SK-N-SH treated with all-trans-retinoic acid at 6 μM for 48 hours (cell line): ENCODE results near the gene TENT4B.

ENCODE experiments used
- ATAC-seq: fragments of 200-7000 bp; cut with Tn5 transposase; 3 replicates; pipeline ENCODE4 v1.9.1; 2020; ENCODE audit warnings: mild to moderate bottlenecking, moderate library complexity
- BACH2 ChIP-seq: fragments of 250-450 bp; sonication (Bioruptor Pico); IDR thresholded peaks from 2 replicates; pipeline ENCODE4 v1.9.0; 2021; ENCODE audit warnings: mild to moderate bottlenecking, borderline replicate concordance
- CSDC2 ChIP-seq: fragments of 250-450 bp; sonication (Bioruptor Pico); IDR thresholded peaks from 2 replicates; pipeline ENCODE4 v1.5.0; 2020; ENCODE audit warnings: mild to moderate bottlenecking, moderate library complexity
- ESRRG ChIP-seq: fragments of 250-450 bp; sonication (Bioruptor Pico); IDR thresholded peaks from 2 replicates; pipeline ENCODE4 v1.6.1; 2021; ENCODE audit warnings: mild to moderate bottlenecking
- GLIS3 ChIP-seq: fragments of 250-450 bp; sonication (Bioruptor Pico); IDR thresholded peaks from 2 replicates; pipeline ENCODE4 v1.5.0; 2020; ENCODE audit warnings: mild to moderate bottlenecking, moderate library complexity
- ISL1 ChIP-seq: fragments of 250-450 bp; sonication (Bioruptor Pico); IDR thresholded peaks from 2 replicates; pipeline ENCODE4 v2.1.2; 2022; ENCODE audit warnings: mild to moderate bottlenecking, moderate library complexity
- OSR1 ChIP-seq: fragments of 250-450 bp; sonication (Bioruptor Pico); IDR thresholded peaks from 2 replicates; pipeline ENCODE4 v1.8.0; 2022; ENCODE audit warnings: moderate library complexity, mild to moderate bottlenecking, inconsistent platforms
- POU6F1 ChIP-seq: fragments of 250-450 bp; sonication (Bioruptor Pico); IDR thresholded peaks from 2 replicates; pipeline ENCODE4 v1.8.0; 2021; ENCODE audit warnings: low read depth, mild to moderate bottlenecking, moderate library complexity, borderline replicate concordance
- PPARA ChIP-seq: fragments of 250-450 bp; sonication (Bioruptor Pico); IDR thresholded peaks from 2 replicates; pipeline ENCODE4 v1.5.0; 2020; ENCODE audit warnings: mild to moderate bottlenecking, borderline replicate concordance
- RARB ChIP-seq: fragments of 250-450 bp; sonication (Bioruptor Pico); IDR thresholded peaks from 2 replicates; pipeline ENCODE4 v1.8.0; 2021; ENCODE audit warnings: mild to moderate bottlenecking, moderate library complexity
- SNAI2 ChIP-seq: fragments of 250-450 bp; sonication (Bioruptor Pico); IDR thresholded peaks from 2 replicates; pipeline ENCODE4 v1.5.0; 2020; ENCODE audit warnings: mild to moderate bottlenecking, moderate library complexity
- TCF4 ChIP-seq: fragments of 250-450 bp; sonication (Bioruptor Pico); IDR thresholded peaks from 2 replicates; pipeline ENCODE4 v1.8.0; 2021; ENCODE audit warnings: mild to moderate bottlenecking, moderate library complexity, borderline replicate concordance
- TOX ChIP-seq: fragments of 250-450 bp; sonication (Bioruptor Pico); IDR thresholded peaks from 2 replicates; pipeline ENCODE4 v1.8.0; 2021; ENCODE audit warnings: mild to moderate bottlenecking, moderate library complexity, borderline replicate concordance
- ZC3H10 ChIP-seq: fragments of 250-450 bp; sonication (Bioruptor Pico); IDR thresholded peaks from 2 replicates; pipeline ENCODE4 v1.5.1; 2021; ENCODE audit warnings: mild to moderate bottlenecking, moderate library complexity
- ZFP3 ChIP-seq: fragments of 250-450 bp; sonication (Bioruptor Pico); IDR thresholded peaks from 2 replicates; pipeline ENCODE4 v1.5.0; 2020; ENCODE audit warnings: mild to moderate bottlenecking, moderate library complexity
- ZFP30 ChIP-seq: fragments of 450-650 bp; formaldehyde crosslinking; IDR thresholded peaks from 2 replicates; pipeline ENCODE4 v1.5.0; 2022; ENCODE audit warnings: mild to moderate bottlenecking, moderate library complexity
- ZNF565 ChIP-seq: fragments of 450-650 bp; formaldehyde crosslinking; conservative IDR thresholded peaks from 2 replicates; pipeline ENCODE4 v1.5.0; 2020; ENCODE audit warnings: low read depth, mild to moderate bottlenecking, moderate library complexity
- ZNF70 ChIP-seq: fragments of 450-650 bp; formaldehyde crosslinking; IDR thresholded peaks from 2 replicates; pipeline ENCODE4 v1.5.0; 2020; ENCODE audit warnings: mild to moderate bottlenecking, moderate library complexity
- ZNF8 ChIP-seq: fragments of 450-650 bp; formaldehyde crosslinking; IDR thresholded peaks from 2 replicates; pipeline ENCODE4 v1.5.0; 2020; ENCODE audit warnings: mild to moderate bottlenecking, moderate library complexity
- TF ChIP-seq, protein P1 (sequence below): fragments of 250-450 bp; sonication (Bioruptor Pico); IDR thresholded peaks from 2 replicates; pipeline ENCODE4 v1.5.0; 2020; ENCODE audit warnings: mild to moderate bottlenecking, moderate library complexity
- TF ChIP-seq, protein P2 (sequence below): fragments of 250-450 bp; sonication (Bioruptor Pico); IDR thresholded peaks from 2 replicates; pipeline ENCODE4 v1.8.0; 2020; ENCODE audit warnings: mild to moderate bottlenecking, moderate library complexity, borderline replicate concordance
- TF ChIP-seq, protein P3 (sequence below): fragments of 250-450 bp; sonication (Bioruptor Pico); IDR thresholded peaks from 2 replicates; pipeline ENCODE4 v1.5.1; 2020; ENCODE audit warnings: low read depth, mild to moderate bottlenecking, moderate library complexity

Gene TENT4B

GRCh38 chr16:50265716-50266336 is 112.7 kb downstream of the TENT4B start (continued):
- TF ChIP-seq TOX (CRISPR knock-in tag): no peak
- no peak for TF ChIP-seq PPARA (CRISPR knock-in tag)
- no peak for TF ChIP-seq RARB
- TF ChIP-seq BACH2 (CRISPR knock-in tag): no peak
- no peak for TF ChIP-seq GLIS3 (CRISPR knock-in tag)
- TF ChIP-seq, all 23 proteins: peak for 0

GRCh38 chr16:50266337-50267091 is 113.4 kb downstream of the TENT4B start, which contains the start of gene ADCY7:
Gene ADCY7, plus strand, starts transcription at chr16:50266551. Its CDS starts 21,629 bp downstream, at chr16:50288180.
- TF ChIP-seq ZNF70 (CRISPR knock-in tag) (no peak), ZFP30 (peak; percentile 13; the same call in 1 of the 2 replicates)
- peak; percentile 94 for ATAC-seq

DNA sequence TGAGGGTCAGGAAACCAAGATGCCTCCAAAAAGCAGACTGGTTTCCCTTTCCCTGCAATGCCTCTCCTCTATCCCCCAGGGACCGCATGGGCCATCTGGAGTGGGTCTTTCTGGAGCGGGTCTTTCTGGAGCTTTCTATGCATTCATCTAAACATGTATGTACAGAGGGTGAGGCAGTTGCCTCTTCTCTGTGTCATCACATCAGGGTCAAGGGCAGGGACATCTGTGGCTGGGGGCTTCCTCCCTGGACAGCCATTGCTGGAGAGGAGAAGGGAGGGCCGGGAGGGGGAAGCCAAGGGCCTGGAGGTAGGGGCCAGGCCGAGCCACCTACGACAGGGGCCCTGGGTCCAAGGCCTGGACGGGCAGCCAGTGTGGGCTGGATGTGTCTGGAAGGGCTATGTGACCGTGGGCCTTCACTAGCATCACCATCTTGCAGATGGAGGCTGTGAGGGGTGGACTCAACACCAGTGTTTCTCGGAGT is 114.1 kb downstream of the TENT4B start:
- TF ChIP-seq ZFP30 (no peak), SNAI2 (CRISPR knock-in tag) (no peak), ESRRG (CRISPR knock-in tag) (no peak), POU6F1 (CRISPR knock-in tag) (no peak), ZNF565 (CRISPR knock-in tag) (no peak), CSDC2 (no peak), GLIS3 (CRISPR knock-in tag) (no peak), ZNF70 (CRISPR knock-in tag) (no peak), RARB (no peak), TCF4 (CRISPR knock-in tag) (no peak), BACH2 (CRISPR knock-in tag) (no peak), ZNF8 (no peak), ZC3H10 (CRISPR knock-in tag) (no peak), TOX (CRISPR knock-in tag) (no peak), ISL1 (no peak), OSR1 (CRISPR knock-in tag) (no peak)
- TF ChIP-seq, protein P1, sequence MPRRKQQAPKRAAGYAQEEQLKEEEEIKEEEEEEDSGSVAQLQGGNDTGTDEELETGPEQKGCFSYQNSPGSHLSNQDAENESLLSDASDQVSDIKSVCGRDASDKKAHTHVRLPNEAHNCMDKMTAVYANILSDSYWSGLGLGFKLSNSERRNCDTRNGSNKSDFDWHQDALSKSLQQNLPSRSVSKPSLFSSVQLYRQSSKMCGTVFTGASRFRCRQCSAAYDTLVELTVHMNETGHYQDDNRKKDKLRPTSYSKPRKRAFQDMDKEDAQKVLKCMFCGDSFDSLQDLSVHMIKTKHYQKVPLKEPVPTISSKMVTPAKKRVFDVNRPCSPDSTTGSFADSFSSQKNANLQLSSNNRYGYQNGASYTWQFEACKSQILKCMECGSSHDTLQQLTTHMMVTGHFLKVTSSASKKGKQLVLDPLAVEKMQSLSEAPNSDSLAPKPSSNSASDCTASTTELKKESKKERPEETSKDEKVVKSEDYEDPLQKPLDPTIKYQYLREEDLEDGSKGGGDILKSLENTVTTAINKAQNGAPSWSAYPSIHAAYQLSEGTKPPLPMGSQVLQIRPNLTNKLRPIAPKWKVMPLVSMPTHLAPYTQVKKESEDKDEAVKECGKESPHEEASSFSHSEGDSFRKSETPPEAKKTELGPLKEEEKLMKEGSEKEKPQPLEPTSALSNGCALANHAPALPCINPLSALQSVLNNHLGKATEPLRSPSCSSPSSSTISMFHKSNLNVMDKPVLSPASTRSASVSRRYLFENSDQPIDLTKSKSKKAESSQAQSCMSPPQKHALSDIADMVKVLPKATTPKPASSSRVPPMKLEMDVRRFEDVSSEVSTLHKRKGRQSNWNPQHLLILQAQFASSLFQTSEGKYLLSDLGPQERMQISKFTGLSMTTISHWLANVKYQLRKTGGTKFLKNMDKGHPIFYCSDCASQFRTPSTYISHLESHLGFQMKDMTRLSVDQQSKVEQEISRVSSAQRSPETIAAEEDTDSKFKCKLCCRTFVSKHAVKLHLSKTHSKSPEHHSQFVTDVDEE (CRISPR knock-in tag): no peak
- TF ChIP-seq, protein P2, sequence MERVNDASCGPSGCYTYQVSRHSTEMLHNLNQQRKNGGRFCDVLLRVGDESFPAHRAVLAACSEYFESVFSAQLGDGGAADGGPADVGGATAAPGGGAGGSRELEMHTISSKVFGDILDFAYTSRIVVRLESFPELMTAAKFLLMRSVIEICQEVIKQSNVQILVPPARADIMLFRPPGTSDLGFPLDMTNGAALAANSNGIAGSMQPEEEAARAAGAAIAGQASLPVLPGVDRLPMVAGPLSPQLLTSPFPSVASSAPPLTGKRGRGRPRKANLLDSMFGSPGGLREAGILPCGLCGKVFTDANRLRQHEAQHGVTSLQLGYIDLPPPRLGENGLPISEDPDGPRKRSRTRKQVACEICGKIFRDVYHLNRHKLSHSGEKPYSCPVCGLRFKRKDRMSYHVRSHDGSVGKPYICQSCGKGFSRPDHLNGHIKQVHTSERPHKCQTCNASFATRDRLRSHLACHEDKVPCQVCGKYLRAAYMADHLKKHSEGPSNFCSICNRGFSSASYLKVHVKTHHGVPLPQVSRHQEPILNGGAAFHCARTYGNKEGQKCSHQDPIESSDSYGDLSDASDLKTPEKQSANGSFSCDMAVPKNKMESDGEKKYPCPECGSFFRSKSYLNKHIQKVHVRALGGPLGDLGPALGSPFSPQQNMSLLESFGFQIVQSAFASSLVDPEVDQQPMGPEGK (CRISPR knock-in tag): no peak
- TF ChIP-seq, protein P3, sequence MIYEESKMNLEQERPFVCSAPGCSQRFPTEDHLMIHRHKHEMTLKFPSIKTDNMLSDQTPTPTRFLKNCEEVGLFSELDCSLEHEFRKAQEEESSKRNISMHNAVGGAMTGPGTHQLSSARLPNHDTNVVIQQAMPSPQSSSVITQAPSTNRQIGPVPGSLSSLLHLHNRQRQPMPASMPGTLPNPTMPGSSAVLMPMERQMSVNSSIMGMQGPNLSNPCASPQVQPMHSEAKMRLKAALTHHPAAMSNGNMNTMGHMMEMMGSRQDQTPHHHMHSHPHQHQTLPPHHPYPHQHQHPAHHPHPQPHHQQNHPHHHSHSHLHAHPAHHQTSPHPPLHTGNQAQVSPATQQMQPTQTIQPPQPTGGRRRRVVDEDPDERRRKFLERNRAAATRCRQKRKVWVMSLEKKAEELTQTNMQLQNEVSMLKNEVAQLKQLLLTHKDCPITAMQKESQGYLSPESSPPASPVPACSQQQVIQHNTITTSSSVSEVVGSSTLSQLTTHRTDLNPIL (CRISPR knock-in tag): no peak
- no peak; the same call in 2 of the 3 replicates for ATAC-seq

- ATAC-seq: no peak
- TF ChIP-seq, protein P1 (CRISPR knock-in tag): no peak
- TF ChIP-seq ZNF8: no peak
- no peak for TF ChIP-seq POU6F1 (CRISPR knock-in tag)
- no peak for TF ChIP-seq RARB
- no peak for TF ChIP-seq ZFP3 (CRISPR knock-in tag)
- no peak for TF ChIP-seq SNAI2 (CRISPR knock-in tag)
- TF ChIP-seq TOX (CRISPR knock-in tag): no peak
- TF ChIP-seq ZFP30: no peak
- no peak for TF ChIP-seq PPARA (CRISPR knock-in tag)
- no peak for TF ChIP-seq ESRRG (CRISPR knock-in tag)
- no peak for TF ChIP-seq ISL1
- no peak for TF ChIP-seq BACH2 (CRISPR knock-in tag)
- no peak for TF ChIP-seq ZNF565 (CRISPR knock-in tag)
Measured at GRCh38 chr16:50267651-50268050, 114.5 kb downstream of the TENT4B start.
